Fibroblast of skin of left quadriceps (primary cell): Measurements from ENCODE around the gene RPL18.
"Not testable (repeated sequence)": the region's sequence is repeated elsewhere in the genome, so short reads cannot be mapped to it uniquely, and the experiment has no call there.

ENCODE experiments used
- DNase-seq, 2 experiments: peaks; one replicate each; pipeline ENCODE4 v3.0.0-alpha.2; 2013; ENCODE audit warnings: low read depth in 2 of 2

Gene RPL18

GRCh38 chr19:48618916-48619691 is at the start of gene RPL18, which contains the start of gene SPHK2:
RPL18 (minus strand) TSS chr19:48619178; CDS start chr19:48619143, 35 bp downstream.
SPHK2 (plus strand) TSS chr19:48619506; CDS start chr19:48620515, 1,009 bp downstream.
- peak; percentile 99 for DNase-seq

GRCh38 chr19:48668761-48669160 is 49.8 kb upstream of the RPL18 start:
- no peak for DNase-seq

GRCh38 chr19:48668332-48668731 is 49.4 kb upstream of the RPL18 start:
- no peak for DNase-seq

GRCh38 chr19:48665786-48666185 is 46.8 kb upstream of the RPL18 start:
- no peak for DNase-seq

- no peak for DNase-seq
Measured at GRCh38 chr19:48664476-48664875, 45.5 kb upstream of the RPL18 start.

- DNase-seq = no peak
Measured at GRCh38 chr19:48663667-48664066, 44.7 kb upstream of the RPL18 start.

GRCh38 chr19:48661711-48662090 is 42.7 kb upstream of the RPL18 start:
- DNase-seq = no peak

GRCh38 chr19:48660852-48661710 is 42.1 kb upstream of the RPL18 start:
- DNase-seq = peak; percentile 68 to 71

GRCh38 chr19:48659768-48660167 is 40.8 kb upstream of the RPL18 start:
- no peak for DNase-seq

GRCh38 chr19:48658483-48658882 is 39.5 kb upstream of the RPL18 start:
- no peak for DNase-seq

GRCh38 chr19:48657828-48658227 is 38.9 kb upstream of the RPL18 start:
- DNase-seq = not testable (repeated sequence)

- peak; percentile 79 to 82 for DNase-seq
Measured at GRCh38 chr19:48656840-48657474, 38.0 kb upstream of the RPL18 start.

GRCh38 chr19:48654299-48655059 is 35.5 kb upstream of the RPL18 start:
- no peak for DNase-seq

GRCh38 chr19:48651683-48652048 is 32.7 kb upstream of the RPL18 start:
- no peak for DNase-seq

- no peak for DNase-seq
Measured at GRCh38 chr19:48650974-48651682, 32.1 kb upstream of the RPL18 start.

GRCh38 chr19:48648134-48648533 is 29.2 kb upstream of the RPL18 start:
- no peak for DNase-seq

GRCh38 chr19:48646722-48647216 is 27.8 kb upstream of the RPL18 start:
- no peak for DNase-seq

- DNase-seq = peak; percentile 56 to 65
Measured at GRCh38 chr19:48646001-48646721, 27.2 kb upstream of the RPL18 start, which contains the start of gene CA11. CA11 (minus strand) TSS chr19:48646187; CDS start chr19:48645632, 555 bp downstream.

GRCh38 chr19:48645620-48646000 is 26.6 kb upstream of the RPL18 start:
- no peak for DNase-seq
